ENCODE measurements around the gene SERPINB6. TPM values are rescaled to one million over a fixed set of nuclear protein-coding genes. Genes with fewer than 3 reads are reported as not detected.

SERPINB6 gene
- total RNA-seq, 1 experiment from 2014 or later: 39.0 TPM

DNA sequence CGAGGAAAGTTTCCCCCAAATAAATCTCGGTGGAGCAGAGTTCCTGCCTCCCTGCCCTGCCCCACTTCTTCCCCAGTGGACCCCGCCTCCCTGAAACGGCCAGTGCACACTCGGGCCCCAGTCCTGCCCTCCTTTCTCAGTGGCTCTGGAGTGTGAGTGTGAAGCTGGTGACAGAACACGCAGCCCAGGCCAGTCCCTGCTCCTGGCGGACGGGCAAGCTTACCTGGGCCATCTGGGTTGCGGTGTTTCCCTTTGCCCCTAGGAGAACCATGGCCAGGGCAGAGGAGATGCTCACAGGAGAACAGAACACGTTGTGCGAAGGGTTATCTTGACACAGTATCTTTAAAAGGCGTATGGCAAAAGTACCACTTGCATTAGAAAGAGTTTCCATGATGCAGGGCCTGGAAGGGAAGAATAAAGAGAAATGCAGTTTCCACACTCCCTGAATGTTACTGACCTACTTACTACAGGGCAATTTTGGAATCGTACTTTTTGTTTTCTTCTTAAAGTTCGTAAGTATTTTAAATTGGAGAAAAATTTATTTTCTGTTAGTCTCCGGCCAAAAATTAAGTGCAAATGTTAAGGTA is 71.1 kb downstream of the SERPINB6 start:
- H3K4me2 ChIP-seq (ENCODE audit: insufficient read depth, insufficient read length, low read length): no peak overlapping the region

More for the DNA sequence above, 71.1 kb downstream of the SERPINB6 start:
- no peak for TF ChIP-seq CTCF (conservative IDR thresholded peaks at IDR 0.05)
- Histone ChIP-seq H4K20me1 (ENCODE audit: control insufficient read depth, insufficient read depth, insufficient read length) (no peaks in the 10 kb centered on the region), H4K91ac (ENCODE audit: insufficient read length, low read depth, low read length) (no peak overlapping the region), H2AFZ (ENCODE audit: low read length) (no peak overlapping the region), H3T11ph (ENCODE audit: low read length) (no peak overlapping the region), H3K56ac (ENCODE audit: insufficient read length, low read depth, low read length) (no peak overlapping the region), H4K8ac (replicated peaks; ENCODE audit: insufficient read length, low read depth, low read length) (no peak overlapping the region), H3K4me1 (ENCODE audit: insufficient read depth, low read length) (peaks cover 4% of the 10 kb centered on the region; the same call in 1 of the 2 replicates), H3K4ac (ENCODE audit: low read depth, low read length) (no peak overlapping the region), H3K9ac (ENCODE audit: extremely low read depth, insufficient read length, low read length) (no peak overlapping the region), H3K27ac (ENCODE audit: insufficient read length, low read depth, low read length) (no peak overlapping the region), H3K27me3 (ENCODE audit: insufficient read depth, low read length) (no peaks in the 10 kb centered on the region), H2BK5ac (ENCODE audit: insufficient read length, low read length) (no peak overlapping the region), H2BK120ac (ENCODE audit: low read depth, low read length, poor library complexity, severe bottlenecking) (no peak overlapping the region), H3K14ac (ENCODE audit: insufficient read depth, low read length) (no peak overlapping the region), H3K9me3 (ENCODE audit: control insufficient read depth, low read depth, low read length) (no peaks in the 10 kb centered on the region), H2BK12ac (ENCODE audit: insufficient read length, low read depth, low read length) (no peak overlapping the region), H3K79me1 (ENCODE audit: insufficient read depth, low read depth, low read length, poor library complexity, severe bottlenecking) (peaks cover 3% of the 10 kb centered on the region), H2BK15ac (ENCODE audit: low read depth, low read length) (no peak overlapping the region), H3K23ac (ENCODE audit: insufficient read length, low read depth, low read length) (no peak overlapping the region), H2BK20ac (ENCODE audit: low read depth, low read length, poor library complexity, severe bottlenecking) (no peak overlapping the region), H3K79me2 (ENCODE audit: insufficient read depth, low read length) (no peaks in the 10 kb centered on the region; the same call in 1 of the 2 replicates), H3K18ac (ENCODE audit: insufficient read length, low read depth, low read length) (no peak overlapping the region), H2AK5ac (ENCODE audit: insufficient read length, low read length) (no peak overlapping the region), H3K23me2 (ENCODE audit: insufficient read length, low read depth, low read length, poor library complexity, severe bottlenecking) (peaks cover 3% of the 10 kb centered on the region), H4K5ac (ENCODE audit: insufficient read length, low read depth, low read length) (no peak overlapping the region)
- Mint-ChIP-seq H3K27me3 (ENCODE audit: low read depth) (no peaks in the 10 kb centered on the region), H3K36me3 (ENCODE audit: insufficient read depth in 1 of 3, low read depth in 3 of 3) (peaks cover 2 to 71% (median 40%) of the 10 kb centered on the region in 3 experiments; a peak in 6 of 7 replicates), H3K4me1 (peaks cover 25 to 40% of the 10 kb centered on the region in 2 experiments), H3K27ac (no peak overlapping the region), H3K9me3 (peaks cover 0 to 2% of the 10 kb centered on the region in 2 experiments; a peak in 1 of 5 replicates), H3K4me3 (peak overlapping the region in 1 of 2 experiments; percentile 95; a peak in 3 of 5 replicates)
- WGBS (ENCODE audit: extremely low coverage, insufficient read length, low lambda C conversion rate): 100% methylated on average over 1 of the region's 15 CpGs
- DNase-seq: peak; percentile 22

Measured in H9 (cell line).